Amniotic epithelial cell (primary cell): ENCODE measurements around the gene TRIM43.
"Not testable (repeated sequence)": the region's sequence is repeated elsewhere in the genome, so short reads cannot be mapped to it uniquely, and the experiment has no call there.

ENCODE experiments used
- DNase-seq: peaks from one replicate; pipeline ENCODE4 v3.0.0-alpha.2; 2010; ENCODE audit warnings: low read depth

The TRIM43 gene

GRCh38 chr2:95591701-95592100 lies at the start of gene TRIM43:
TSS of gene TRIM43 (plus strand) at chr2:95592001. CDS start at chr2:95594024, 2,023 bp downstream.
- DNase-seq: not testable (repeated sequence)

GRCh38 chr2:95551055-95551568 lies 40.7 kb upstream of the TRIM43 start:
- no peak for DNase-seq

- DNase-seq: no peak
Measured at GRCh38 chr2:95552911-95553310, 38.9 kb upstream of the TRIM43 start.

GRCh38 chr2:95569170-95569569 lies 22.6 kb upstream of the TRIM43 start:
- no peak for DNase-seq

- DNase-seq: no peak
Measured at GRCh38 chr2:95573866-95574265, 17.9 kb upstream of the TRIM43 start.

- no peak for DNase-seq
Measured at GRCh38 chr2:95574506-95574905, 17.3 kb upstream of the TRIM43 start.

- no peak for DNase-seq
Measured at GRCh38 chr2:95575857-95576256, 15.9 kb upstream of the TRIM43 start.

GRCh38 chr2:95578539-95578938 lies 13.3 kb upstream of the TRIM43 start:
- DNase-seq: no peak

GRCh38 chr2:95583545-95583944 lies 8.3 kb upstream of the TRIM43 start:
- DNase-seq: not testable (repeated sequence)

GRCh38 chr2:95584321-95584720 lies 7.5 kb upstream of the TRIM43 start:
- DNase-seq: not testable (repeated sequence)

- not testable (repeated sequence) for DNase-seq
Measured at GRCh38 chr2:95589777-95590536, 1.8 kb upstream of the TRIM43 start.

GRCh38 chr2:95592973-95593372 lies 1.2 kb downstream of the TRIM43 start:
- not testable (repeated sequence) for DNase-seq

- not testable (repeated sequence) for DNase-seq
Measured at GRCh38 chr2:95595012-95595411, 3.2 kb downstream of the TRIM43 start.

- DNase-seq: not testable (repeated sequence)
Measured at GRCh38 chr2:95601301-95601700, 9.5 kb downstream of the TRIM43 start.

- DNase-seq: not testable (repeated sequence)
Measured at GRCh38 chr2:95602146-95602545, 10.3 kb downstream of the TRIM43 start.

GRCh38 chr2:95608356-95608755 lies 16.6 kb downstream of the TRIM43 start:
- DNase-seq: not testable (repeated sequence)

- not testable (repeated sequence) for DNase-seq
Measured at GRCh38 chr2:95609764-95610163, 18.0 kb downstream of the TRIM43 start.

GRCh38 chr2:95613048-95613447 lies 21.2 kb downstream of the TRIM43 start:
- DNase-seq: not testable (repeated sequence)

- DNase-seq: not testable (repeated sequence)
Measured at GRCh38 chr2:95622728-95623127, 30.9 kb downstream of the TRIM43 start.

GRCh38 chr2:95630987-95631386 lies 39.2 kb downstream of the TRIM43 start:
- DNase-seq: not testable (repeated sequence)

GRCh38 chr2:95633626-95634259 lies 41.9 kb downstream of the TRIM43 start:
- DNase-seq: not testable (repeated sequence)

- not testable (repeated sequence) for DNase-seq
Measured at GRCh38 chr2:95640515-95641288, 48.9 kb downstream of the TRIM43 start.

GRCh38 chr2:95641289-95641575 lies 49.4 kb downstream of the TRIM43 start:
- DNase-seq: not testable (repeated sequence)
